Smooth muscle cell (in vitro differentiated cells): ENCODE measurements around the gene UBALD1. TPM values are rescaled to one million over a fixed set of nuclear protein-coding genes. Genes with fewer than 3 reads are reported as not detected.

Experiments
- DNase-seq: peaks from one replicate; lab custom pipeline; 2025; ENCODE audit not compliant: unreplicated experiment; lab: John Stamatoyannopoulos, UW
- H2AFZ ChIP-seq: fragments of 200-600 bp; sonication (generic); 2 replicates; pipeline ENCODE4 v1.6.0; 2016; ENCODE audit warnings: antibody characterized with exemption, low read depth, mild to moderate bottlenecking
- H3F3A ChIP-seq: fragments of 200-600 bp; sonication (generic); 2 replicates; pipeline ENCODE4 v1.6.0; 2017; ENCODE audit warnings: antibody characterized with exemption, low read depth
- H3K27ac ChIP-seq: fragments of 200-600 bp; sonication (generic); 2 replicates; pipeline ENCODE4 v1.5.1; 2016; ENCODE audit warnings: low read depth, mild to moderate bottlenecking
- H3K27me3 ChIP-seq: fragments of 200-600 bp; sonication (generic); 2 replicates; pipeline ENCODE4 v1.6.1; 2016; ENCODE audit warnings: low read depth, mild to moderate bottlenecking
- H3K36me3 ChIP-seq: fragments of 200-600 bp; sonication (generic); 2 replicates; pipeline ENCODE4 v1.5.1; 2016; ENCODE audit warnings: low read depth
- H3K4me1 ChIP-seq: fragments of 200-600 bp; sonication (generic); 2 replicates; pipeline ENCODE4 v1.5.1; 2016; ENCODE audit warnings: low read depth
- H3K4me2 ChIP-seq: fragments of 200-600 bp; sonication (generic); 2 replicates; pipeline ENCODE4 v1.6.0; 2016; ENCODE audit warnings: mild to moderate bottlenecking
- H3K4me3 ChIP-seq: fragments of 200-600 bp; sonication (generic); 2 replicates; pipeline ENCODE4 v1.5.1; 2016; ENCODE audit warnings: mild to moderate bottlenecking
- H3K79me2 ChIP-seq: fragments of 200-600 bp; sonication (generic); 2 replicates; pipeline ENCODE4 v1.6.0; 2016; ENCODE audit warnings: low read depth, mild to moderate bottlenecking
- H3K9ac ChIP-seq: fragments of 200-600 bp; sonication (generic); 2 replicates; pipeline ENCODE4 v1.6.0; 2016; ENCODE audit warnings: low read depth
- H3K9me3 ChIP-seq: fragments of 200-600 bp; sonication (generic); replicated peaks from 2 replicates; pipeline ENCODE4 v1.5.1; 2016; ENCODE audit warnings: low read depth
- H4K20me1 ChIP-seq: fragments of 200-600 bp; sonication (generic); 2 replicates; pipeline ENCODE4 v1.6.0; 2016; ENCODE audit warnings: low read depth
- WGBS: methylation state at CpG from one replicate; pipeline ENCODE4 v1.1.7; 2016; ENCODE audit warnings: low lambda C conversion rate; 5-methylcytosine and 5-hydroxymethylcytosine counted together
- polyA plus RNA-seq: library from polyadenylated mRNA; unstranded; fragments of >200 nt; fragmentation: Nextera tagmentation; extraction: Ambion mirVana; gene quantifications from 2 replicates; pipeline ENCODE4 v1.2.1, GENCODE V29; 2016
- total RNA-seq: library from RNA; depleted of rRNA; stranded (reverse); fragments of >200 nt; gene quantifications from 2 replicates; pipeline ENCODE4 v1.2.3, GENCODE V29; 2014
- TF ChIP-seq, protein P1 (sequence below): fragments of 200-600 bp; sonication (generic); IDR thresholded peaks from 2 replicates; pipeline ENCODE4 v1.5.1; 2017; ENCODE audit warnings: borderline replicate concordance, mild to moderate bottlenecking, antibody characterized with exemption; ENCODE audit not compliant: insufficient read depth, poor library complexity, severe bottlenecking

Gene UBALD1
- total and polyA plus RNA-seq, 2 experiments from 2014 or later, result 3.6 to 13.6 TPM

DNA sequence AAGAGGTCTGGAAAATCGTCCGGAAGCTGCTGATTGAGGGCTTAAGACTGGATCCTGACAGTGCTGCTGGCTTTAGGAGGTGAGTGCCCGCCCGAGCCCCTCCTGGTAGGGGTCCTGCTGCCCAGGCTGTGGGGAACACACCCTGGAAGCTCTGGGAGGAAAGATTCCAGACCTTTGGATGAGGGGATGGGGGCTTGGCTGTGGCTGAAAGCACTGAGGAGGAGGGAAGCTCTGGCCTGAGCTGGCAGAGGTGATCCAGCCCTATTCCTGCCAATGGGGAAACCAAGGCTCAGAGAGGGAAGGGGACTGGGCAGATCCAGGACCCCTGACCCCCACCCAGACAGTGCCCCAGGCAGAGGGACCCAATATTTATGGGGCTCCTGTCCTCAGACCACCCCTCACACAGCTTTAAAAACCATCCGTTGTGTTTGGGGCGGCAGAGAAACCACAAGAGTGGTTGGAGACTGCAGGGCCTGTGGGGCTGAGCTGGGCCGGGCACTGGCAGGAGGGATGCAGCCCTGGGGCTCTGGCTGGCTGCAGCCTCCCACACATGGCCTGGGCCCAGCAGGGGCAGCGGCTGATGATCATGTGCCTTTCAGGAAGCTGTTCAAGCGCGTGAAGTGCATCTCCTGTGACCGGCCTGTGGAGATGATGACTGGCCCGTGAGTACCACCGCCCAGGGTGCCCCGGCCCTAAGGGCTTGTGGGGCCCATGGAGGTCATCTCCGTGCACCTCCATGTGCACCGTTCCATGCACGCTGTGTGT is 22.8 kb downstream of the UBALD1 start:
- Histone ChIP-seq H3K79me2 (no peaks in the 10 kb centered on the region), H4K20me1 (no peaks in the 10 kb centered on the region)

DNA sequence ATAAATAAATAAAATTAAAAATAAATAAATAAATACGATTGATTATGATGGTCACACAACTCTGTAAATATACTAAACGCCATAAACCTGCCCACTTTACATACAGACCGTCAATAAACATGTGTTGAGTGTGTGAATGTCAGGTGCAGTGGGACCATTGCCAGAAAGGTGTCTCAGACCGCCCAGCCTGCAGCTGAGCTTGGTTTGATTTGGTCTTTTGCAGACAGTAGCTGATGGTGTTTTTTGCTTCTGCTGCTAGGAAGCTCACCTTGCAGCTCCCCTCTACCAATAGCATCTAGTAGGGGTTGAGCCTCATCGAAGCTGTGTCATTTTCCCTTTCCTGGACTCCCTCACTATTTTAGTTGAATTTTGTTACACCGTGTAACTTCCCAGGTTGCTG is 23.5 kb downstream of the UBALD1 start:
- Histone ChIP-seq H3K4me3 (no peak overlapping the region), H3K27me3 (no peaks in the 10 kb centered on the region), H3K4me2 (no peak overlapping the region), H3K9ac (no peak overlapping the region), H3K27ac (no peak overlapping the region), H3F3A (no peaks in the 10 kb centered on the region), H3K9me3 (no peaks in the 10 kb centered on the region), H2AFZ (no peak overlapping the region), H4K20me1 (no peaks in the 10 kb centered on the region), H3K79me2 (no peaks in the 10 kb centered on the region), H3K4me1 (no peaks in the 10 kb centered on the region), H3K36me3 (no peaks in the 10 kb centered on the region)
- 84% methylated on average over 6 of the region's 6 CpGs for WGBS
- TF ChIP-seq, protein P1, sequence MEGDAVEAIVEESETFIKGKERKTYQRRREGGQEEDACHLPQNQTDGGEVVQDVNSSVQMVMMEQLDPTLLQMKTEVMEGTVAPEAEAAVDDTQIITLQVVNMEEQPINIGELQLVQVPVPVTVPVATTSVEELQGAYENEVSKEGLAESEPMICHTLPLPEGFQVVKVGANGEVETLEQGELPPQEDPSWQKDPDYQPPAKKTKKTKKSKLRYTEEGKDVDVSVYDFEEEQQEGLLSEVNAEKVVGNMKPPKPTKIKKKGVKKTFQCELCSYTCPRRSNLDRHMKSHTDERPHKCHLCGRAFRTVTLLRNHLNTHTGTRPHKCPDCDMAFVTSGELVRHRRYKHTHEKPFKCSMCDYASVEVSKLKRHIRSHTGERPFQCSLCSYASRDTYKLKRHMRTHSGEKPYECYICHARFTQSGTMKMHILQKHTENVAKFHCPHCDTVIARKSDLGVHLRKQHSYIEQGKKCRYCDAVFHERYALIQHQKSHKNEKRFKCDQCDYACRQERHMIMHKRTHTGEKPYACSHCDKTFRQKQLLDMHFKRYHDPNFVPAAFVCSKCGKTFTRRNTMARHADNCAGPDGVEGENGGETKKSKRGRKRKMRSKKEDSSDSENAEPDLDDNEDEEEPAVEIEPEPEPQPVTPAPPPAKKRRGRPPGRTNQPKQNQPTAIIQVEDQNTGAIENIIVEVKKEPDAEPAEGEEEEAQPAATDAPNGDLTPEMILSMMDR, result no peak
- DNase-seq, result no peak

More for the DNA sequence above, 22.8 kb downstream of the UBALD1 start:
- no peak for DNase-seq
- Histone ChIP-seq H3K4me1 (no peaks in the 10 kb centered on the region), H3K9me3 (no peaks in the 10 kb centered on the region), H3K9ac (no peak overlapping the region), H3K4me2 (no peak overlapping the region), H3K36me3 (no peaks in the 10 kb centered on the region), H3F3A (no peaks in the 10 kb centered on the region), H3K4me3 (no peak overlapping the region), H3K27ac (no peak overlapping the region), H2AFZ (no peak overlapping the region), H3K27me3 (no peaks in the 10 kb centered on the region)
- WGBS, result 69% methylated on average over 10 of the region's 17 CpGs
- TF ChIP-seq, protein P1, result no peak

DNA sequence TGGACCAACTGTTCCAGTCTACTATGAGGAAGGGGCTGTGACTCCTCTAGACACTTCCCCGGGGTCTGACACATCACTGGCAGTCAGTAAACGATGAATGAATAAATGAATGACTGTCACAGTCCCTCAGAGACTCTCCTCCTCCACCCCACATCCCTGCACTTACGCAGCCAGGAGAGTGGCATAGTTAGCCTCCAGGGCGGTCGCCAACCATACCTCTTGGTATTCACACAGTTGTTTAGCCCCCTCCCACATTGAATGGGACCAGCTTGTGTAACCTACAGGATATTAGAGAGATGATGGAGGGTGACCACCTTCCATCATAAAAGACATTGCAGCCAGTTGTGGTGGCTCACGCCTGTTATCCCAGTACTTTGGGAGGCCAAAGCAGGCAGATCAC is 25.7 kb downstream of the UBALD1 start:
- no peaks in the 10 kb centered on the region for H4K20me1 ChIP-seq
- H2AFZ ChIP-seq, result no peak overlapping the region
- no peaks in the 10 kb centered on the region for H3K9me3 ChIP-seq
- no peaks in the 10 kb centered on the region for H3K4me1 ChIP-seq
- H3K4me3 ChIP-seq, result no peak overlapping the region
- no peaks in the 10 kb centered on the region for H3F3A ChIP-seq
- H3K27me3 ChIP-seq, result no peaks in the 10 kb centered on the region
- DNase-seq, result no peak
- H3K4me2 ChIP-seq, result no peak overlapping the region
- TF ChIP-seq, protein P1, result no peak
- H3K27ac ChIP-seq, result no peak overlapping the region
- H3K36me3 ChIP-seq, result no peaks in the 10 kb centered on the region
- H3K79me2 ChIP-seq, result no peaks in the 10 kb centered on the region
- no peak overlapping the region for H3K9ac ChIP-seq
- WGBS, result 95% methylated on average over 6 of the region's 6 CpGs

DNA sequence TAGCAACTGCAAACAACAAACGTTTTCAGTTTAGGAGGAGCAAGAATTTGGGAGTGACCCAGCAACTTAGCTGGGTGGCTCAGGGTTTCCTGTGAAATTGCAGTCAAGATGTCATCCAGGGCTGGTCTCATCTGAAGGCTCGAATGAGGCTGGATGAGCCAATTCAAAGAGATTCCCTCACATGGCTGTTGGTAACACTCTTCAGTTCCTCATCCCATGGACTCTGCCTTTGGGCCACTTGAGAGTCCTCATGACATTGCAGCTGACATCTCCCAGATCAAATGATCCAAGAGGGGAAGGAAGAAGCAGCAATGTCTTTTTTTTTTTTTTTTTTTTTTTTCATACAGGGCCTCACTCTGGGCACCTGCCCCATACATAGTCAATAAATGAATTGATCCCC is 26.3 kb downstream of the UBALD1 start:
- 98% methylated on average over 2 of the region's 2 CpGs for WGBS
- H3K27ac ChIP-seq, result no peak overlapping the region
- H3K4me3 ChIP-seq, result no peak overlapping the region
- H3K4me1 ChIP-seq, result no peaks in the 10 kb centered on the region
- no peak overlapping the region for H2AFZ ChIP-seq
- H3K9me3 ChIP-seq, result no peaks in the 10 kb centered on the region
- DNase-seq, result no peak
- H3K27me3 ChIP-seq, result no peaks in the 10 kb centered on the region
- no peaks in the 10 kb centered on the region for H3K79me2 ChIP-seq
- TF ChIP-seq, protein P1, result no peak
- H4K20me1 ChIP-seq, result no peaks in the 10 kb centered on the region
- H3K36me3 ChIP-seq, result no peaks in the 10 kb centered on the region
- no peak overlapping the region for H3K4me2 ChIP-seq
- no peaks in the 10 kb centered on the region for H3F3A ChIP-seq
- no peak overlapping the region for H3K9ac ChIP-seq
